T-cell (primary cell): ENCODE data around the gene ELANE. TPM values are rescaled to one million over a fixed set of nuclear protein-coding genes. Genes with fewer than 3 reads are reported as not detected.
"Not testable (repeated sequence)": the region's sequence is repeated elsewhere in the genome, so short reads cannot be mapped to it uniquely, and the experiment has no call there.

Experiments
- ATAC-seq, 4 experiments: fragments of 200-7000 bp in 3 of 4; fragments of 150-1000 bp in 1 of 4; cut with Tn5 transposase; replicated peaks in 1 of 4; 1 replicate in 3 of 4; 2 replicates in 1 of 4; pipeline ENCODE4 v1.10.0; 2021; ENCODE audit warnings: moderate library complexity in 3 of 4, mild to moderate bottlenecking in 2 of 4, moderate number of reproducible peaks in 1 of 4
- CTCF ChIA-PET, 2 donors: fragments of 300-600 bp; sonication (Branson Sonifier 250); formaldehyde crosslinking; loops; one replicate each; lab custom pipeline; 2022; ENCODE audit warnings: antibody characterized with exemption in 2 of 2; lab: Charles Lee
- POLR2A ChIA-PET, 2 donors: fragments of 300-600 bp; sonication (Branson Sonifier 250); formaldehyde crosslinking; loops; one replicate each; lab custom pipeline; 2022; ENCODE audit warnings: antibody characterized with exemption in 2 of 2; lab: Charles Lee
- DNase-seq, 35 experiments: peaks; one replicate each; pipeline versions ENCODE4 v3.0.0 to v3.0.0-alpha.2; 2013 to 2023
- H3K27ac ChIP-seq: one replicate; pipeline ENCODE4 v1.5.1; 2013; ENCODE audit warnings: low read length
- H3K27me3 ChIP-seq, 2 experiments: replicated peaks in 1 of 2; 1 replicate in 1 of 2; 2 replicates in 1 of 2; pipeline versions ENCODE4 v1.6.1 to v1.7.0; 2013; ENCODE audit warnings: low read length in 1 of 2, mixed read lengths in 1 of 2; ENCODE audit not compliant: control insufficient read depth in 2 of 2, insufficient read depth in 2 of 2; ENCODE audit errors: extremely low read depth in 1 of 2
- H3K36me3 ChIP-seq, 2 donors: 1 replicate in 1 of 2; 2 replicates in 1 of 2; pipeline versions ENCODE4 v1.6.1 to v1.7.0; 2013; ENCODE audit warnings: low read length in 1 of 2; ENCODE audit not compliant: control insufficient read depth in 2 of 2, insufficient read depth in 1 of 2; ENCODE audit errors: extremely low read depth in 1 of 2
- H3K4me1 ChIP-seq, 2 experiments: 1 replicate in 1 of 2; 2 replicates in 1 of 2; pipeline versions ENCODE4 v1.6.1 to v1.7.0; 2013; ENCODE audit warnings: low read length in 2 of 2, mixed read lengths in 1 of 2; ENCODE audit not compliant: insufficient read depth in 2 of 2, control insufficient read depth in 1 of 2; ENCODE audit errors: extremely low read depth in 1 of 2
- H3K4me3 ChIP-seq, 2 donors: 1 replicate in 1 of 2; 2 replicates in 1 of 2; pipeline versions ENCODE4 v1.5.1 to v1.7.0; 2013; ENCODE audit warnings: mild to moderate bottlenecking in 2 of 2, low read length in 1 of 2, moderate library complexity in 1 of 2; ENCODE audit not compliant: control insufficient read depth in 1 of 2; ENCODE audit errors: extremely low read depth in 1 of 2
- H3K9me3 ChIP-seq: 2 replicates; pipeline ENCODE4 v1.7.0; 2013
- H3K27ac Mint-ChIP-seq, 2 donors: one replicate each; pipeline ENCODE4 v1.8.0; 2020 to 2021; ENCODE audit warnings: mild to moderate bottlenecking in 2 of 2, mixed read lengths in 2 of 2
- H3K27me3 Mint-ChIP-seq, 2 donors: one replicate each; pipeline ENCODE4 v1.8.0; 2021 to 2022; ENCODE audit warnings: mixed read lengths in 2 of 2
- H3K36me3 Mint-ChIP-seq: one replicate; pipeline ENCODE4 v1.8.0; 2021; ENCODE audit warnings: mixed read lengths
- H3K4me1 Mint-ChIP-seq, 3 donors: one replicate each; pipeline ENCODE4 v1.8.0; 2020 to 2022; ENCODE audit warnings: mixed read lengths in 3 of 3, mild to moderate bottlenecking in 1 of 3
- H3K4me3 Mint-ChIP-seq, 3 donors: one replicate each; pipeline ENCODE4 v1.8.0; 2020 to 2022; ENCODE audit warnings: mild to moderate bottlenecking in 3 of 3, mixed read lengths in 3 of 3, moderate library complexity in 3 of 3
- H3K9me3 Mint-ChIP-seq, 3 donors: one replicate each; pipeline ENCODE4 v1.8.0; 2020 to 2022; ENCODE audit warnings: mixed read lengths in 3 of 3
- WGBS: methylation state at CpG from one replicate; pipeline ENCODE4 v1.1.5; 2013; ENCODE audit warnings: missing lambda C conversion rate; ENCODE audit not compliant: insufficient coverage; 5-methylcytosine and 5-hydroxymethylcytosine counted together
- total RNA-seq, 35 experiments: library from RNA in 6 of 35; stranded (reverse) in 6 of 35; fragments of 120-200 nt in 1 of 35; gene quantifications; one replicate each; pipeline versions ENCODE4 v1.2.1 to v1.2.4 and lab custom pipeline; 2013 to 2026

ELANE gene
- total RNA-seq, 5 donors from 2014 or later (not counting 1 experiment from before 2014, with no cell fraction given), result 0.83 TPM; not detected in 4

GRCh38 chr19:834216-834615 is 17.9 kb upstream of the ELANE start:
- no peak overlapping the region for H3K4me3 Mint-ChIP-seq
- H3K36me3 Mint-ChIP-seq, result no peaks in the 10 kb centered on the region
- CTCF ChIA-PET, result no interaction called here
- Histone ChIP-seq H3K4me1 (no peaks in the 10 kb centered on the region), H3K27me3 (peaks cover 0 to 53% of the 10 kb centered on the region in 2 experiments), H3K36me3 (no peaks in the 10 kb centered on the region), H3K9me3 (no peaks in the 10 kb centered on the region), H3K27ac (no peak overlapping the region), H3K4me3 (no peak overlapping the region)
- no peaks in the 10 kb centered on the region for H3K9me3 Mint-ChIP-seq
- H3K27me3 Mint-ChIP-seq, result peaks cover 9 to 15% of the 10 kb centered on the region in 2 donors
- H3K4me1 Mint-ChIP-seq, result peaks cover 0 to 7% (median 3%) of the 10 kb centered on the region in 3 donors
- H3K27ac Mint-ChIP-seq, result no peak overlapping the region
- DNase-seq (no peak), ATAC-seq (no peak)
- WGBS, result 90% methylated on average over 21 of the region's 24 CpGs
- POLR2A ChIA-PET, result no interaction called here

GRCh38 chr19:835210-835810 is 16.8 kb upstream of the ELANE start:
- peaks cover 0 to 7% (median 3%) of the 10 kb centered on the region in 3 donors for H3K4me1 Mint-ChIP-seq
- ATAC-seq, result no peak

GRCh38 chr19:840519-841206 is 11.4 kb upstream of the ELANE start, which contains the start of gene PRTN3:
TSS of gene PRTN3 (plus strand) at chr19:840999. CDS start at chr19:841009, 10 bp downstream.
- Mint-ChIP-seq H3K36me3 (no peaks in the 10 kb centered on the region), H3K27ac (no peak within 1 kb of the TSS), H3K9me3 (no peaks in the 10 kb centered on the region), H3K27me3 (peaks cover 24 to 42% of the 10 kb centered on the region in 2 donors), H3K4me3 (no peak within 1 kb of the TSS), H3K4me1 (peaks cover 3 to 18% (median 11%) of the 10 kb centered on the region in 3 donors)
- Histone ChIP-seq H3K4me1 (peaks cover 0 to 15% of the 10 kb centered on the region in 2 experiments), H3K27me3 (peaks cover 0 to 66% of the 10 kb centered on the region in 2 experiments), H3K27ac (no peak within 1 kb of the TSS), H3K9me3 (no peaks in the 10 kb centered on the region), H3K36me3 (no peaks in the 10 kb centered on the region), H3K4me3 (no peak within 1 kb of the TSS)
- ChIA-PET CTCF (no interaction called here), POLR2A (no interaction called here)
- WGBS, result 59% methylated on average over 22 of the region's 24 CpGs
- no peak for DNase-seq
- ATAC-seq, result no peak

More at GRCh38 chr19:835210-835810, 16.8 kb upstream of the ELANE start:
- Mint-ChIP-seq H3K9me3 (no peaks in the 10 kb centered on the region), H3K4me3 (no peak overlapping the region), H3K27ac (no peak overlapping the region), H3K36me3 (no peaks in the 10 kb centered on the region), H3K27me3 (peaks cover 9 to 16% of the 10 kb centered on the region in 2 donors)
- no peak for DNase-seq
- Histone ChIP-seq H3K9me3 (no peaks in the 10 kb centered on the region), H3K27ac (no peak overlapping the region), H3K4me3 (no peak overlapping the region), H3K36me3 (no peaks in the 10 kb centered on the region), H3K4me1 (no peaks in the 10 kb centered on the region), H3K27me3 (peaks cover 0 to 51% of the 10 kb centered on the region in 2 experiments)
- 91% methylated on average over 29 of the region's 36 CpGs for WGBS
- ChIA-PET CTCF (no interaction called here), POLR2A (no interaction called here)

- H3K9me3 ChIP-seq, POLR2A ChIA-PET, DNase-seq, H3K9me3 Mint-ChIP-seq, H3K27ac Mint-ChIP-seq, ATAC-seq, H3K36me3 Mint-ChIP-seq, H3K36me3 ChIP-seq, H3K27ac ChIP-seq, H3K4me3 ChIP-seq: not testable (repeated sequence)
- H3K27me3 ChIP-seq, result peaks cover 0 to 69% of the 10 kb centered on the region in 2 experiments
- H3K4me1 Mint-ChIP-seq, result peaks cover 3 to 12% (median 8%) of the 10 kb centered on the region in 3 donors
- CTCF ChIA-PET, result interaction anchor here in 1 of 2 donors (0.6 kb wide), 1 partner anchor 177 kb away, joined by 3 read pairs; no protein-coding TSS in a partner anchor
- 90% methylated on average over 3 of the region's 7 CpGs for WGBS
- H3K27me3 Mint-ChIP-seq, result peaks cover 24 to 46% of the 10 kb centered on the region in 2 donors
- peak overlapping the region in 1 of 3 donors; percentile 15 for H3K4me3 Mint-ChIP-seq
- peaks cover 0 to 15% of the 10 kb centered on the region in 2 experiments for H3K4me1 ChIP-seq
Measured at GRCh38 chr19:842802-843179, 9.3 kb upstream of the ELANE start.

GRCh38 chr19:843180-843835 is 8.8 kb upstream of the ELANE start:
- POLR2A ChIA-PET, result no interaction called here

More at GRCh38 chr19:843180-843835, 8.8 kb upstream of the ELANE start:
- Histone ChIP-seq H3K4me3 (no peak overlapping the region), H3K9me3 (no peaks in the 10 kb centered on the region), H3K36me3 (no peaks in the 10 kb centered on the region), H3K27me3 (peaks cover 0 to 71% of the 10 kb centered on the region in 2 experiments), H3K4me1 (peaks cover 0 to 18% of the 10 kb centered on the region in 2 experiments), H3K27ac (no peak overlapping the region)
- Mint-ChIP-seq H3K36me3 (no peaks in the 10 kb centered on the region), H3K27ac (no peak overlapping the region), H3K9me3 (no peaks in the 10 kb centered on the region), H3K27me3 (peaks cover 27 to 49% of the 10 kb centered on the region in 2 donors), H3K4me3 (peak overlapping the region in 1 of 3 donors; percentile 15), H3K4me1 (peaks cover 3 to 12% (median 8%) of the 10 kb centered on the region in 3 donors)
- CTCF ChIA-PET, result interaction anchor here in 1 of 2 donors (0.6 kb wide), 1 partner anchor 178 kb away, joined by 3 read pairs; no protein-coding TSS in a partner anchor
- ATAC-seq, result peak in 1 of 4 experiments; percentile 40
- 10% methylated on average over 46 of the region's 46 CpGs for WGBS
- DNase-seq, result no peak
